HUDEP-2 (cell line): ENCODE data around the gene BNIP1.

Source experiments
- DNase-seq, 76 experiments: peaks; one replicate each; lab custom pipeline; 2025; ENCODE audit not compliant: unreplicated experiment in 76 of 76; lab: John Stamatoyannopoulos, UW

The BNIP1 gene

GRCh38 chr5:173163219-173163618, 18.9 kb downstream of the BNIP1 start:
- DNase-seq, result no peak

- DNase-seq, result no peak
These were observed 21.1 kb downstream of the BNIP1 start for GRCh38 chr5:173165177-173166016.

- no peak for DNase-seq
These were observed 27.8 kb downstream of the BNIP1 start for GRCh38 chr5:173172166-173172565.

- no peak for DNase-seq
These were observed 31.2 kb downstream of the BNIP1 start for GRCh38 chr5:173175523-173175922.

GRCh38 chr5:173178369-173178910, 34.1 kb downstream of the BNIP1 start:
- no peak for DNase-seq

- no peak for DNase-seq
These were observed 36.0 kb downstream of the BNIP1 start for GRCh38 chr5:173180331-173180730.

- DNase-seq, result no peak
These were observed 42.9 kb downstream of the BNIP1 start for GRCh38 chr5:173187054-173187743.

GRCh38 chr5:173188280-173188679, 43.9 kb downstream of the BNIP1 start:
- no peak for DNase-seq

GRCh38 chr5:173191015-173191414, 46.7 kb downstream of the BNIP1 start:
- no peak for DNase-seq

GRCh38 chr5:173191561-173191960, 47.2 kb downstream of the BNIP1 start:
- no peak for DNase-seq

- no peak for DNase-seq
These were observed 48.2 kb downstream of the BNIP1 start for GRCh38 chr5:173192561-173192960.

- DNase-seq, result no peak
These were observed 52.0 kb downstream of the BNIP1 start for GRCh38 chr5:173196133-173196952.

- DNase-seq, result no peak
These were observed 53.1 kb downstream of the BNIP1 start for GRCh38 chr5:173197375-173197891.

- DNase-seq, result no peak
These were observed 53.7 kb downstream of the BNIP1 start for GRCh38 chr5:173198049-173198448.

GRCh38 chr5:173200356-173200755, 56.0 kb downstream of the BNIP1 start:
- DNase-seq, result no peak

GRCh38 chr5:173201636-173202265, 57.4 kb downstream of the BNIP1 start:
- peak in 1 of 76 experiments; percentile 8 for DNase-seq

- no peak for DNase-seq
These were observed 58.0 kb downstream of the BNIP1 start for GRCh38 chr5:173202266-173202875.

GRCh38 chr5:173204185-173204979, 60.1 kb downstream of the BNIP1 start:
- peak in 8 of 76 experiments; percentile 4 to 17 (median 10) for DNase-seq

- no peak for DNase-seq
These were observed 61.6 kb downstream of the BNIP1 start for GRCh38 chr5:173205916-173206315.
